DOHH2 (cell line): ENCODE measurements around the gene RAB15.

Source experiments
- CTCF ChIP-seq: fragments of 200-600 bp; sonication (generic); IDR thresholded peaks from one replicate; pipeline ENCODE4 v1.5.1; 2014; ENCODE audit warnings: antibody characterized with exemption, mild to moderate bottlenecking, low read depth, low read length; ENCODE audit not compliant: poor library complexity, severe bottlenecking
- EZH2phosphoT487 ChIP-seq: fragments of 200-600 bp; sonication (generic); IDR thresholded peaks from 2 replicates; pipeline ENCODE4 v1.6.1; 2017; ENCODE audit warnings: borderline replicate concordance, mild to moderate bottlenecking, antibody characterized with exemption, low read length, moderate library complexity, mixed read lengths

- no peak for TF ChIP-seq CTCF
- TF ChIP-seq EZH2phosphoT487: no peak
Measured at GRCh38 chr14:64990939-64991338, 18.8 kb upstream of the RAB15 start.
